ENCODE results near the gene LSAMP. TPM values are rescaled to one million over a fixed set of nuclear protein-coding genes. Genes with fewer than 3 reads are reported as not detected.

LSAMP gene
- total and polyA plus RNA-seq, 2 of the 13 experiments (the other 11 are each of a cell fraction or from before 2014, with no cell fraction given), result not detected

- TF ChIP-seq, protein P1, sequence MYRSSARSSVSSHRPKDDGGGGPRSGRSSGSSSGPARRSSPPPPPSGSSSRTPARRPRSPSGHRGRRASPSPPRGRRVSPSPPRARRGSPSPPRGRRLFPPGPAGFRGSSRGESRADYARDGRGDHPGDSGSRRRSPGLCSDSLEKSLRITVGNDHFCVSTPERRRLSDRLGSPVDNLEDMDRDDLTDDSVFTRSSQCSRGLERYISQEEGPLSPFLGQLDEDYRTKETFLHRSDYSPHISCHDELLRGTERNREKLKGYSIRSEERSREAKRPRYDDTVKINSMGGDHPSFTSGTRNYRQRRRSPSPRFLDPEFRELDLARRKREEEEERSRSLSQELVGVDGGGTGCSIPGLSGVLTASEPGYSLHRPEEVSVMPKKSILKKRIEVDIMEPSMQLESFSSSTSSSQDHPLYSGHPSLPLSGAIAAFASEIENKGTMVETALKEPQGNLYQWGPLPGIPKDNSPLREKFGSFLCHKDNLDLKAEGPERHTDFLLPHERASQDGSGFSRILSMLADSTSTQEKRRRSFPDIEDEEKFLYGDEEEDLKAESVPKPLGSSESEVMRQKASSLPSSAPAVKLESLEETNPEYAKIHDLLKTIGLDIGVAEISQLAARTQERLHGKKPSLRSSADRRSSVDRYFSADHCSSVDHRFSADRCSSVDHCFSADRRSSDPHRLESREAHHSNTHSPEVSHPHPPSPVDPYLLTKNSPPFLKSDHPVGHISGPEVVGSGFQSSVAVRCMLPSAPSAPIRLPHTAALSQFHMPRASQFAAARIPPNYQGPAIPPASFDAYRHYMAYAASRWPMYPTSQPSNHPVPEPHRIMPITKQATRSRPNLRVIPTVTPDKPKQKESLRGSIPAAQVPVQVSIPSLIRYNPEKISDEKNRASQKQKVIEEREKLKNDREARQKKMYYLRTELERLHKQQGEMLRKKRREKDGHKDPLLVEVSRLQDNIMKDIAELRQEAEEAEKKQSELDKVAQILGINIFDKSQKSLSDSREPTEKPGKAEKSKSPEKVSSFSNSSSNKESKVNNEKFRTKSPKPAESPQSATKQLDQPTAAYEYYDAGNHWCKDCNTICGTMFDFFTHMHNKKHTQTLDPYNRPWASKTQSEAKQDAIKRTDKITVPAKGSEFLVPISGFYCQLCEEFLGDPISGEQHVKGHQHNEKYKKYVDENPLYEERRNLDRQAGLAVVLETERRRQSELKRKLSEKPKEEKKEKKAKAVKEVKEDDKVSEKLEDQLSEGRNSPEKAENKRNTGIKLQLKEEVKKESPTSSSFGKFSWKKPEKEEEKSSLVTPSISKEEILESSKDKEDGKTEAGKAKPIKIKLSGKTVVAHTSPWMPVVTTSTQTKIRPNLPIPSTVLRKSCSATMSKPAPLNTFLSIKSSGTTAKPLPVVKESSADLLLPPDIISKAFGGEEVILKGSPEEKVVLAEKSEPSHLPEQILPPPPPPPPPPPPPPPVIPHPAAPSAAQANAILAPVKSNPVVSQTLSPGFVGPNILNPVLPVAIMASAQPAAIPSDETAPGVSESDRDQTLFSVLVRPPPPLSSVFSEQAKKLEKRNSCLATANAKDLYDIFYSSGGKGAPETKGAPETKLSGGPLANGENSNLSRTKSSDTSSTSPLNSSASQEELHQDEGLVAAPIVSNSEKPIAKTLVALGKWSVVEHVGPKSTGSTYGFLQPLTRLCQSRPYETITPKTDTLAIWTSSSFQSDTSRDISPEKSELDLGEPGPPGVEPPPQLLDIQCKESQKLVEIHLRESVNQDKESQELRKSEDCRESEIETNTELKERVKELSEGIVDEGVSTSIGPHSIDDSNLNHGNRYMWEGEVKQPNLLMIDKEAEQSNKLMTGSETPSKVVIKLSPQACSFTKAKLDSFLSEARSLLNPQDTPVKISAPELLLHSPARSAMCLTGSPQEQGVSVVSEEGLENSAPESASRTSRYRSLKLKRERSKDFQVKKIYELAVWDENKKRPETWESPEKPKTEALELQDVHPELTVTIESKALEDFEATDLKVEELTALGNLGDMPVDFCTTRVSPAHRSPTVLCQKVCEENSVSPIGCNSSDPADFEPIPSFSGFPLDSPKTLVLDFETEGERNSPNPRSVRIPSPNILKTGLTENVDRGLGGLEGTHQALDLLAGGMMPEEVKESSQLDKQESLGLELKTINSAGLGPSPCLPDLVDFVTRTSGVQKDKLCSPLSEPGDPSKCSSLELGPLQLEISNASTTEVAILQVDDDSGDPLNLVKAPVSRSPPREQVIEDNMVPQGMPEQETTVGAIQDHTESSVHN (CRISPR knock-in tag; IDR thresholded peaks at IDR 0.05), result no peak
- peak; percentile 81; the same call in 1 of the 2 replicates for TF ChIP-seq JUNB (CRISPR knock-in tag; IDR thresholded peaks at IDR 0.05; ENCODE audit: borderline replicate concordance)
- TF ChIP-seq, protein P2, sequence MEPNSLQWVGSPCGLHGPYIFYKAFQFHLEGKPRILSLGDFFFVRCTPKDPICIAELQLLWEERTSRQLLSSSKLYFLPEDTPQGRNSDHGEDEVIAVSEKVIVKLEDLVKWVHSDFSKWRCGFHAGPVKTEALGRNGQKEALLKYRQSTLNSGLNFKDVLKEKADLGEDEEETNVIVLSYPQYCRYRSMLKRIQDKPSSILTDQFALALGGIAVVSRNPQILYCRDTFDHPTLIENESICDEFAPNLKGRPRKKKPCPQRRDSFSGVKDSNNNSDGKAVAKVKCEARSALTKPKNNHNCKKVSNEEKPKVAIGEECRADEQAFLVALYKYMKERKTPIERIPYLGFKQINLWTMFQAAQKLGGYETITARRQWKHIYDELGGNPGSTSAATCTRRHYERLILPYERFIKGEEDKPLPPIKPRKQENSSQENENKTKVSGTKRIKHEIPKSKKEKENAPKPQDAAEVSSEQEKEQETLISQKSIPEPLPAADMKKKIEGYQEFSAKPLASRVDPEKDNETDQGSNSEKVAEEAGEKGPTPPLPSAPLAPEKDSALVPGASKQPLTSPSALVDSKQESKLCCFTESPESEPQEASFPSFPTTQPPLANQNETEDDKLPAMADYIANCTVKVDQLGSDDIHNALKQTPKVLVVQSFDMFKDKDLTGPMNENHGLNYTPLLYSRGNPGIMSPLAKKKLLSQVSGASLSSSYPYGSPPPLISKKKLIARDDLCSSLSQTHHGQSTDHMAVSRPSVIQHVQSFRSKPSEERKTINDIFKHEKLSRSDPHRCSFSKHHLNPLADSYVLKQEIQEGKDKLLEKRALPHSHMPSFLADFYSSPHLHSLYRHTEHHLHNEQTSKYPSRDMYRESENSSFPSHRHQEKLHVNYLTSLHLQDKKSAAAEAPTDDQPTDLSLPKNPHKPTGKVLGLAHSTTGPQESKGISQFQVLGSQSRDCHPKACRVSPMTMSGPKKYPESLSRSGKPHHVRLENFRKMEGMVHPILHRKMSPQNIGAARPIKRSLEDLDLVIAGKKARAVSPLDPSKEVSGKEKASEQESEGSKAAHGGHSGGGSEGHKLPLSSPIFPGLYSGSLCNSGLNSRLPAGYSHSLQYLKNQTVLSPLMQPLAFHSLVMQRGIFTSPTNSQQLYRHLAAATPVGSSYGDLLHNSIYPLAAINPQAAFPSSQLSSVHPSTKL (CRISPR knock-in tag; IDR thresholded peaks at IDR 0.05), result peak; percentile 63; the same call in 1 of the 2 replicates
- peak; percentile 15; the same call in 1 of the 2 replicates for TF ChIP-seq SOX5 (CRISPR knock-in tag; IDR thresholded peaks at IDR 0.05; ENCODE audit: borderline replicate concordance)
- no peak for TF ChIP-seq SOX13 (IDR thresholded peaks at IDR 0.05)
- 0 out of 4 replicates have a peak, but pooled peaks of 1 of the 2 experiments have one; percentile 5 for TF ChIP-seq SOX13 (CRISPR knock-in tag; conservative IDR thresholded peaks at IDR 0.05 in 1 of 2, IDR thresholded peaks at IDR 0.05 in 1 of 2)
- peak; percentile 6; the same call in 1 of the 2 replicates for TF ChIP-seq TAF1 (CRISPR knock-in tag; IDR thresholded peaks at IDR 0.05)
- peak; percentile 95 for TF ChIP-seq JUND (CRISPR knock-in tag; IDR thresholded peaks at IDR 0.05)
- TF ChIP-seq POLR2A (IDR thresholded peaks at IDR 0.05; ENCODE audit: insufficient read depth in 1 of 2, low read depth in 2 of 2, low read length in 2 of 2), result 0 out of 4 replicates have a peak, but pooled peaks of 1 of the 2 experiments have one; percentile 1
- 0 out of 2 replicates have a peak, but pooled peaks have one; percentile 46 for TF ChIP-seq HOXA5 (CRISPR knock-in tag; IDR thresholded peaks at IDR 0.05)
- TF ChIP-seq MXI1 (IDR thresholded peaks at IDR 0.05; ENCODE audit: borderline replicate concordance, low read depth, low read length), result peak; percentile 55; the same call in 1 of the 3 replicates
- TF ChIP-seq ZNF841 (CRISPR knock-in tag; IDR thresholded peaks at IDR 0.05; ENCODE audit: borderline replicate concordance), result no peak
- peak; percentile 89 for TF ChIP-seq FOSL1 (CRISPR knock-in tag; IDR thresholded peaks at IDR 0.05; ENCODE audit: borderline replicate concordance)
- TF ChIP-seq ZNF644 (CRISPR knock-in tag; IDR thresholded peaks at IDR 0.05; ENCODE audit: low read depth), result peak; percentile 86
- TF ChIP-seq ZNF329 (CRISPR knock-in tag; IDR thresholded peaks at IDR 0.05; ENCODE audit: low read depth), result peak; percentile 52; the same call in 1 of the 2 replicates
- no peak for TF ChIP-seq ZNF180 (CRISPR knock-in tag; IDR thresholded peaks at IDR 0.05; ENCODE audit: borderline replicate concordance, low read depth)
- TF ChIP-seq ZBTB43 (CRISPR knock-in tag; conservative IDR thresholded peaks at IDR 0.05), result 0 out of 2 replicates have a peak, but pooled peaks have one; percentile 10
- TF ChIP-seq MED1 (CRISPR knock-in tag; IDR thresholded peaks at IDR 0.05), result peak; percentile 34; the same call in 1 of the 2 replicates
Measured at GRCh38 chr3:115790759-115791158, 654.5 kb downstream of the LSAMP start (continued).

Data from HepG2 (cell line).